ENCODE results near the gene MAN1A2.

DNA sequence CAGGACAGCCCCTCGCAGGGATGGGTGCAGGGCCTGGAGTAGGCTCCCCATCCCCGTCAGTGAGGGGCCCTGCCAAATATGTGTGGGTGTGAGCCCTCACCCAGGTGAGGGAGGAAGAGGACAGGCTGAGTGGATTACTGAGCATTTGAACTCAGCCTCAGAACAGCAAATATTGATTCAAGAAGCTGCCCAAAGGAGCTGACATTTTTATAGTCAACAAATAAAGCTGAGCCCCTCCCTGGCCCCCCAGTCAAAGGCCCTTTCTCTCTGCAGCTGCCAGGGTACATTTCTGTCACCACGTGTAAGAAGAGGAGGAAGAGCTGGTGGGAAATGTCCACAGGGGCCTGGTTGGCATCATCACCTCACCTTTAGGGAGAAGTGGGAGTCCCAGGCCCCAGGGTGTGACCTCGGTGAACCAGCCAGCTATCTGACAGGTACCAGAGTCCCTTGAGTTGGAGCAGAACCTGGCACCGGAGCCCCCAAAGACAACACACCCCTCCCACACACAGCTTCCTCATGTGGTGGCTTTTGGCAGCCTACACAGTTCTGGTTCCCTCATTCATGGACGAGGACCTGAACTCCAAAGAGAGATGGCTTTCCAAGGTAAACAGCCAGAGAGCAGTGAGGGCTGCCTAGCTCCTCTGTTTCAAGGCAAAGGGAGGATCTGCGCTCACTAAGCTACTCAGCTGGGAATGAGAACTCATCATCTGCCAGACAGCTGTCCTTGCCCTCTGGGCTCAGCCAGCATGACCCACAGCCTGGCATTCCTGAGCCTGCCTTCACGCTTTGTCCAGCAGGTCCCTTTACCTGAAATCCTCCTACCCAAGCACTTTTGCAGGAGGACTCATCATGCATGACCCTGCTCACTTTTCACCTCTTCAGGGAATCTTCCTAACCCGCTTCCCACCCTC, 195.6 kb downstream of the MAN1A2 start:
- TF ChIP-seq EP300 (IDR thresholded peaks at IDR 0.05) (no peak), POLR2A (IDR thresholded peaks at IDR 0.05) (no peak), POLR2AphosphoS5 (IDR thresholded peaks at IDR 0.05) (no peak)
- TF ChIP-seq, protein P1, sequence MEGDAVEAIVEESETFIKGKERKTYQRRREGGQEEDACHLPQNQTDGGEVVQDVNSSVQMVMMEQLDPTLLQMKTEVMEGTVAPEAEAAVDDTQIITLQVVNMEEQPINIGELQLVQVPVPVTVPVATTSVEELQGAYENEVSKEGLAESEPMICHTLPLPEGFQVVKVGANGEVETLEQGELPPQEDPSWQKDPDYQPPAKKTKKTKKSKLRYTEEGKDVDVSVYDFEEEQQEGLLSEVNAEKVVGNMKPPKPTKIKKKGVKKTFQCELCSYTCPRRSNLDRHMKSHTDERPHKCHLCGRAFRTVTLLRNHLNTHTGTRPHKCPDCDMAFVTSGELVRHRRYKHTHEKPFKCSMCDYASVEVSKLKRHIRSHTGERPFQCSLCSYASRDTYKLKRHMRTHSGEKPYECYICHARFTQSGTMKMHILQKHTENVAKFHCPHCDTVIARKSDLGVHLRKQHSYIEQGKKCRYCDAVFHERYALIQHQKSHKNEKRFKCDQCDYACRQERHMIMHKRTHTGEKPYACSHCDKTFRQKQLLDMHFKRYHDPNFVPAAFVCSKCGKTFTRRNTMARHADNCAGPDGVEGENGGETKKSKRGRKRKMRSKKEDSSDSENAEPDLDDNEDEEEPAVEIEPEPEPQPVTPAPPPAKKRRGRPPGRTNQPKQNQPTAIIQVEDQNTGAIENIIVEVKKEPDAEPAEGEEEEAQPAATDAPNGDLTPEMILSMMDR (IDR thresholded peaks at IDR 0.05), result no peak
